ENCODE data around the gene NFIB. TPM values are rescaled to one million over a fixed set of nuclear protein-coding genes. Genes with fewer than 3 reads are reported as not detected.

NFIB gene
- polyA plus RNA-seq, 3 donors, result not detected

GRCh38 chr9:14141699-14142098, 172.2 kb downstream of the NFIB start:
- TF ChIP-seq CTCF (IDR thresholded peaks at IDR 0.05), result no peak
- Mint-ChIP-seq H3K27ac (no peak overlapping the region), H3K27me3 (ENCODE audit: low read depth in 3 of 3) (no peaks in the 10 kb centered on the region), H3K36me3 (no peaks in the 10 kb centered on the region), H3K4me3 (no peak overlapping the region), H3K4me1 (no peaks in the 10 kb centered on the region), H3K9me3 (peaks cover 0 to 3% (median 0%) of the 10 kb centered on the region in 7 donors)
- no peaks in the 10 kb centered on the region for H3K27me3 ChIP-seq (ENCODE audit: control insufficient read depth in 2 of 2, insufficient read depth in 2 of 2, low read length in 2 of 2)
- no peaks in the 10 kb centered on the region for H3K9me3 ChIP-seq (replicated peaks in 1 of 2; ENCODE audit: control insufficient read depth in 1 of 2, insufficient read depth in 1 of 2, low read length in 2 of 2)
- no peak overlapping the region for H3K4me2 ChIP-seq (replicated peaks; ENCODE audit: extremely low read depth, low read length, poor library complexity, severe bottlenecking)
- intact Hi-C loops (cut with micrococcal nuclease), result no loop called here
- no CpG with 5 or more reads among the region's 2 CpGs for WGBS (ENCODE audit: insufficient coverage)
- no peak for DNase-seq
- no peaks in the 10 kb centered on the region for H3K4me1 ChIP-seq (ENCODE audit: control insufficient read depth in 1 of 2, insufficient read depth in 2 of 2, low read length in 2 of 2)
- no peak overlapping the region for H3K9ac ChIP-seq (ENCODE audit: insufficient read depth, low read length, poor library complexity, severe bottlenecking)
- H3K27ac ChIP-seq (ENCODE audit: low read depth in 1 of 2, low read length in 2 of 2), result no peak overlapping the region
- no peak overlapping the region for H2AFZ ChIP-seq (ENCODE audit: insufficient read depth, low read depth, low read length, poor library complexity, severe bottlenecking)
- H3K79me2 ChIP-seq (ENCODE audit: insufficient read depth, low read length), result no peaks in the 10 kb centered on the region
- no peaks in the 10 kb centered on the region for H4K20me1 ChIP-seq (ENCODE audit: insufficient read depth, low read length)
- H3K36me3 ChIP-seq (replicated peaks in 1 of 2; ENCODE audit: control insufficient read depth in 1 of 2, insufficient read depth in 2 of 2, low read length in 2 of 2), result no peaks in the 10 kb centered on the region
- no peak overlapping the region for H3K4me3 ChIP-seq (replicated peaks in 1 of 3; ENCODE audit: low read depth in 2 of 3, low read length in 3 of 3)

GRCh38 chr9:14140096-14140697, 173.7 kb downstream of the NFIB start:
- DNase-seq, result no peak
- no peak overlapping the region for H3K27ac Mint-ChIP-seq
- Histone ChIP-seq H3K4me1 (ENCODE audit: control insufficient read depth in 1 of 2, insufficient read depth in 2 of 2, low read length in 2 of 2) (no peaks in the 10 kb centered on the region), H3K36me3 (replicated peaks in 1 of 2; ENCODE audit: control insufficient read depth in 1 of 2, insufficient read depth in 2 of 2, low read length in 2 of 2) (no peaks in the 10 kb centered on the region), H3K27me3 (ENCODE audit: control insufficient read depth in 2 of 2, insufficient read depth in 2 of 2, low read length in 2 of 2) (no peaks in the 10 kb centered on the region), H3K9ac (ENCODE audit: insufficient read depth, low read length, poor library complexity, severe bottlenecking) (no peak overlapping the region), H2AFZ (ENCODE audit: insufficient read depth, low read depth, low read length, poor library complexity, severe bottlenecking) (no peak overlapping the region), H3K4me3 (replicated peaks in 1 of 3; ENCODE audit: low read depth in 2 of 3, low read length in 3 of 3) (no peak overlapping the region), H3K4me2 (replicated peaks; ENCODE audit: extremely low read depth, low read length, poor library complexity, severe bottlenecking) (no peak overlapping the region), H4K20me1 (ENCODE audit: insufficient read depth, low read length) (no peaks in the 10 kb centered on the region), H3K79me2 (ENCODE audit: insufficient read depth, low read length) (no peaks in the 10 kb centered on the region), H3K27ac (ENCODE audit: low read depth in 1 of 2, low read length in 2 of 2) (no peak overlapping the region), H3K9me3 (replicated peaks in 1 of 2; ENCODE audit: control insufficient read depth in 1 of 2, insufficient read depth in 1 of 2, low read length in 2 of 2) (no peaks in the 10 kb centered on the region)
- no peaks in the 10 kb centered on the region for H3K4me1 Mint-ChIP-seq
- no peaks in the 10 kb centered on the region for H3K36me3 Mint-ChIP-seq
- H3K27me3 Mint-ChIP-seq (ENCODE audit: low read depth in 3 of 3), result no peaks in the 10 kb centered on the region
- H3K4me3 Mint-ChIP-seq, result no peak overlapping the region
- intact Hi-C loops (cut with micrococcal nuclease), result no loop called here
- TF ChIP-seq CTCF (IDR thresholded peaks at IDR 0.05), result no peak
- H3K9me3 Mint-ChIP-seq, result peaks cover 0 to 3% (median 0%) of the 10 kb centered on the region in 7 donors

All from CD14-positive monocyte (primary cell).